ENCODE results near the gene ATRX. TPM values are rescaled to one million over a fixed set of nuclear protein-coding genes. Genes with fewer than 3 reads are reported as not detected.

Gene ATRX
- polyA plus RNA-seq, 1 of the 3 experiments (the other 2 are of a cell fraction), result 27.6 TPM

DNA sequence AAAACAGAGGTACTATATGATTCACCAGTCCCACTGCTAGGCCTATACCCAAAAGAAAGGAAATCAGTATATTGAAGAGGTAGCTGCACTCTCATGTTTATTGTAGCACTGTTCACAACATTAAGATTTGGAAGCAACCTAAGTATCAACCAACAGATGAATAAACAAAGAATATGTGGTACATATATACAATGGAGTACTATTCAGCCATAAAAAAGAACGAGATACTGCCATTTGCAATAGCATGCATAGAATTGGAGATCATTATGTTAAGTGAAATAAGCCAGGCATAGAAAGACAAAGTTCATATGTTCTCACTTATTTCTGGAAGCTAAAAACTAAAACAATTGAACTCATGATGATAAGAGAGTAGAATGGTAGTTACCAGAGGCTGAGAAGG lies 266.3 kb downstream of the ATRX start:
- TF ChIP-seq TAF1 (IDR thresholded peaks at IDR 0.05; ENCODE audit: borderline replicate concordance, low read depth, low read length) (no peak), TEAD4 (IDR thresholded peaks at IDR 0.05; ENCODE audit: borderline replicate concordance, insufficient read depth) (no peak), MEF2A (IDR thresholded peaks at IDR 0.05; ENCODE audit: borderline replicate concordance, low read depth) (no peak), RAD21 (IDR thresholded peaks at IDR 0.05; ENCODE audit: low read length) (no peak), GATA2 (CRISPR knock-in tag; IDR thresholded peaks at IDR 0.05) (no peak), CHD2 (IDR thresholded peaks at IDR 0.05; ENCODE audit: low read length, partially characterized antibody) (no peak)
- peaks cover 6% of the 10 kb centered on the region for H3F3A ChIP-seq (replicated peaks; ENCODE audit: insufficient read depth)
- no peaks in the 10 kb centered on the region; the same call in 1 of the 2 replicates for H4K20me1 ChIP-seq (ENCODE audit: insufficient read depth)
- no peaks in the 10 kb centered on the region for H3K9me2 ChIP-seq
- WGBS (ENCODE audit: low lambda C conversion rate), result 93% methylated on average over 1 of the region's 1 CpG
- ChIA-PET POLR2A (no interaction called here), CTCF (no interaction called here)
- H2AFZ ChIP-seq (ENCODE audit: low read depth), result no peak overlapping the region
- no peak overlapping the region for H3K4me2 ChIP-seq
- H3K36me3 ChIP-seq (replicated peaks in 1 of 2; ENCODE audit: control insufficient read depth in 1 of 2, insufficient read depth in 2 of 2, low read length in 1 of 2), result peaks cover 34 to 71% of the 10 kb centered on the region in 2 experiments
- no peaks in the 10 kb centered on the region for H3K4me1 ChIP-seq (ENCODE audit: control insufficient read depth in 1 of 2, insufficient read depth in 2 of 2, low read depth in 1 of 2, low read length in 1 of 2)
- peaks cover 14% of the 10 kb centered on the region; the same call in 1 of the 2 replicates for H3K79me2 ChIP-seq (ENCODE audit: insufficient read depth)
- H3K9ac ChIP-seq, result no peak overlapping the region
- no peak overlapping the region for H3K4me3 ChIP-seq (ENCODE audit: low read depth in 2 of 2, low read length in 1 of 2)
- H3K27me3 ChIP-seq (ENCODE audit: insufficient read depth), result no peaks in the 10 kb centered on the region
- H3K27ac ChIP-seq (ENCODE audit: low read depth in 2 of 2, low read length in 1 of 2), result no peak overlapping the region
- DNase-seq, result no peak
- H3K9me3 ChIP-seq, result no peaks in the 10 kb centered on the region

DNA sequence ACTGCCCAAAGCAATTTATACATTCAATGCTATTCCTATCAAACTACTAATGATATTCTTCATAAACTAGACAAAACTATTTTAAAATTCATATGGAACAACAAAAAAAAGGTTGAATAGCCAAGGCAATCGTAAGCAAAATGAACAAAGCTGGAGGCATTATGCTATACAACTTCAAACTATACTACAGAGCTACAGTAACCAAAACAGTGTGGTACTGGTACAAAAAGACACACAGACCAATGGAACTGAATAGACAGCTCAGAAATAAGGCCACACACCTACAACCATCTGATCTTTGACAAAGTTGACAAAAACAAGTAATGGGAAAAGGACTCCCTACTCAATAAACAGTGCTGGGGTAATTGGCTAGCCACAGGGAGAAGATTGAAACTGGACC lies 271.8 kb downstream of the ATRX start:
- H3K27ac ChIP-seq (ENCODE audit: low read depth in 2 of 2, low read length in 1 of 2), result no peak overlapping the region
- no peak for TF ChIP-seq FOSL2 (IDR thresholded peaks at IDR 0.05; ENCODE audit: borderline replicate concordance, low read depth)
- no peak for TF ChIP-seq TCF12 (IDR thresholded peaks at IDR 0.05)
- TF ChIP-seq CHD2 (IDR thresholded peaks at IDR 0.05; ENCODE audit: low read length, partially characterized antibody), result no peak
- TF ChIP-seq MXI1 (IDR thresholded peaks at IDR 0.05; ENCODE audit: low read depth, low read length), result no peak
- TF ChIP-seq, protein P1, sequence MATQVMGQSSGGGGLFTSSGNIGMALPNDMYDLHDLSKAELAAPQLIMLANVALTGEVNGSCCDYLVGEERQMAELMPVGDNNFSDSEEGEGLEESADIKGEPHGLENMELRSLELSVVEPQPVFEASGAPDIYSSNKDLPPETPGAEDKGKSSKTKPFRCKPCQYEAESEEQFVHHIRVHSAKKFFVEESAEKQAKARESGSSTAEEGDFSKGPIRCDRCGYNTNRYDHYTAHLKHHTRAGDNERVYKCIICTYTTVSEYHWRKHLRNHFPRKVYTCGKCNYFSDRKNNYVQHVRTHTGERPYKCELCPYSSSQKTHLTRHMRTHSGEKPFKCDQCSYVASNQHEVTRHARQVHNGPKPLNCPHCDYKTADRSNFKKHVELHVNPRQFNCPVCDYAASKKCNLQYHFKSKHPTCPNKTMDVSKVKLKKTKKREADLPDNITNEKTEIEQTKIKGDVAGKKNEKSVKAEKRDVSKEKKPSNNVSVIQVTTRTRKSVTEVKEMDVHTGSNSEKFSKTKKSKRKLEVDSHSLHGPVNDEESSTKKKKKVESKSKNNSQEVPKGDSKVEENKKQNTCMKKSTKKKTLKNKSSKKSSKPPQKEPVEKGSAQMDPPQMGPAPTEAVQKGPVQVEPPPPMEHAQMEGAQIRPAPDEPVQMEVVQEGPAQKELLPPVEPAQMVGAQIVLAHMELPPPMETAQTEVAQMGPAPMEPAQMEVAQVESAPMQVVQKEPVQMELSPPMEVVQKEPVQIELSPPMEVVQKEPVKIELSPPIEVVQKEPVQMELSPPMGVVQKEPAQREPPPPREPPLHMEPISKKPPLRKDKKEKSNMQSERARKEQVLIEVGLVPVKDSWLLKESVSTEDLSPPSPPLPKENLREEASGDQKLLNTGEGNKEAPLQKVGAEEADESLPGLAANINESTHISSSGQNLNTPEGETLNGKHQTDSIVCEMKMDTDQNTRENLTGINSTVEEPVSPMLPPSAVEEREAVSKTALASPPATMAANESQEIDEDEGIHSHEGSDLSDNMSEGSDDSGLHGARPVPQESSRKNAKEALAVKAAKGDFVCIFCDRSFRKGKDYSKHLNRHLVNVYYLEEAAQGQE (IDR thresholded peaks at IDR 0.05; ENCODE audit: low read depth, low read length), result no peak
- TF ChIP-seq YY1 (IDR thresholded peaks at IDR 0.05; ENCODE audit: low read depth), result no peak
- no peak for TF ChIP-seq POLR2AphosphoS5 (IDR thresholded peaks at IDR 0.05; ENCODE audit: low read depth, low read length)
- TF ChIP-seq ELF1 (IDR thresholded peaks at IDR 0.05), result no peak
- TF ChIP-seq ZBTB33 (IDR thresholded peaks at IDR 0.05; ENCODE audit: borderline replicate concordance, low read depth), result no peak
- TF ChIP-seq, protein P2, sequence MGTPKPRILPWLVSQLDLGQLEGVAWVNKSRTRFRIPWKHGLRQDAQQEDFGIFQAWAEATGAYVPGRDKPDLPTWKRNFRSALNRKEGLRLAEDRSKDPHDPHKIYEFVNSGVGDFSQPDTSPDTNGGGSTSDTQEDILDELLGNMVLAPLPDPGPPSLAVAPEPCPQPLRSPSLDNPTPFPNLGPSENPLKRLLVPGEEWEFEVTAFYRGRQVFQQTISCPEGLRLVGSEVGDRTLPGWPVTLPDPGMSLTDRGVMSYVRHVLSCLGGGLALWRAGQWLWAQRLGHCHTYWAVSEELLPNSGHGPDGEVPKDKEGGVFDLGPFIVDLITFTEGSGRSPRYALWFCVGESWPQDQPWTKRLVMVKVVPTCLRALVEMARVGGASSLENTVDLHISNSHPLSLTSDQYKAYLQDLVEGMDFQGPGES (IDR thresholded peaks at IDR 0.05; ENCODE audit: low read depth, low read length), result no peak
- no peak for TF ChIP-seq USF1 (IDR thresholded peaks at IDR 0.05; ENCODE audit: borderline replicate concordance, low read depth)
- TF ChIP-seq, protein P3, sequence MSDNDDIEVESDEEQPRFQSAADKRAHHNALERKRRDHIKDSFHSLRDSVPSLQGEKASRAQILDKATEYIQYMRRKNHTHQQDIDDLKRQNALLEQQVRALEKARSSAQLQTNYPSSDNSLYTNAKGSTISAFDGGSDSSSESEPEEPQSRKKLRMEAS (IDR thresholded peaks at IDR 0.05; ENCODE audit: low read depth), result no peak
- no peak for TF ChIP-seq FOXM1 (IDR thresholded peaks at IDR 0.05; ENCODE audit: low read depth)
- TF ChIP-seq, protein P4, sequence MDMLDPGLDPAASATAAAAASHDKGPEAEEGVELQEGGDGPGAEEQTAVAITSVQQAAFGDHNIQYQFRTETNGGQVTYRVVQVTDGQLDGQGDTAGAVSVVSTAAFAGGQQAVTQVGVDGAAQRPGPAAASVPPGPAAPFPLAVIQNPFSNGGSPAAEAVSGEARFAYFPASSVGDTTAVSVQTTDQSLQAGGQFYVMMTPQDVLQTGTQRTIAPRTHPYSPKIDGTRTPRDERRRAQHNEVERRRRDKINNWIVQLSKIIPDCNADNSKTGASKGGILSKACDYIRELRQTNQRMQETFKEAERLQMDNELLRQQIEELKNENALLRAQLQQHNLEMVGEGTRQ (IDR thresholded peaks at IDR 0.05; ENCODE audit: borderline replicate concordance, low read depth, low read length), result no peak

More for the DNA sequence above, 271.8 kb downstream of the ATRX start:
- no peak overlapping the region for H3K4me3 ChIP-seq (ENCODE audit: low read depth in 2 of 2, low read length in 1 of 2)
- DNase-seq, result no peak
- H3K27me3 ChIP-seq (ENCODE audit: insufficient read depth), result no peaks in the 10 kb centered on the region
- H3K9ac ChIP-seq, result no peak overlapping the region
- no peak overlapping the region for H2AFZ ChIP-seq (ENCODE audit: low read depth)
- H3K9me3 ChIP-seq, result no peaks in the 10 kb centered on the region
- H3K4me2 ChIP-seq, result no peak overlapping the region
- H3K36me3 ChIP-seq (replicated peaks in 1 of 2; ENCODE audit: control insufficient read depth in 1 of 2, insufficient read depth in 2 of 2, low read length in 1 of 2), result peaks cover 24 to 57% of the 10 kb centered on the region in 2 experiments
- no peaks in the 10 kb centered on the region for H3K9me2 ChIP-seq
- H3K79me2 ChIP-seq (ENCODE audit: insufficient read depth), result peaks cover 18% of the 10 kb centered on the region; the same call in 1 of the 2 replicates
- WGBS (ENCODE audit: low lambda C conversion rate), result 92% methylated on average over 1 of the region's 1 CpG
- H3F3A ChIP-seq (replicated peaks; ENCODE audit: insufficient read depth), result peaks cover 6% of the 10 kb centered on the region
- no peaks in the 10 kb centered on the region for H4K20me1 ChIP-seq (ENCODE audit: insufficient read depth)
- ChIA-PET POLR2A (no interaction called here), CTCF (interaction anchor here (0.6 kb wide), 1 partner anchor 163 kb away, joined by 3 read pairs; no protein-coding TSS in a partner anchor)
- no peaks in the 10 kb centered on the region for H3K4me1 ChIP-seq (ENCODE audit: control insufficient read depth in 1 of 2, insufficient read depth in 2 of 2, low read depth in 1 of 2, low read length in 1 of 2)

Measured in SK-N-SH (cell line).